ENCODE results near the gene TAC4.

DNA sequence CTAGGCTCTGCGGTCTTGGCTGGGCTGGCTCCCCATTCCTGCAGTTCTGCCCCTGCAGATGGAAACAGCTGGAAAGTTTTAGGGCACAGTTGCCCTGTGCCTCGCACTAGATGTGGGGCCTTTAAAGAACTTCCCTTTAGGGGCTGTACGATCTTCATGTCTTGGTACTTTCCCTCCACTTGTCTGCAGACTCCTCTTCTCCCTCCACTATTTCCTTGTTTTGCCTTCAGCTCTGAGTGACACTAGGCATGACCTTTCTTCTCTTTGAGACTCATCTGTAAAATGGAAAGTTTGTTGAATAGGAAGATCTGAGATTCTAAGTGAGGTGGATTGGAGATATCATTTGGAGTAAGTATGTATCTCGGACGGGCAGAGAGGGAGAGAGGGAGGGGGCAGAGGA lies 6.3 kb upstream of the TAC4 start:
- TF ChIP-seq CTCF (IDR thresholded peaks at IDR 0.05 in 8 of 11, conservative IDR thresholded peaks at IDR 0.05 in 3 of 11) (no peak), POLR2A (IDR thresholded peaks at IDR 0.05) (no peak), POLR2AphosphoS5 (IDR thresholded peaks at IDR 0.05) (no peak)
